NT2/D1 (cell line): ENCODE results near the gene GGTA1.
A peak's percentile ranks its signal among the peaks of the same experiment; 100 is the strongest.

ENCODE experiments used
- DNase-seq: peaks from one replicate; pipeline ENCODE4 v3.0.0-alpha.2; 2011; ENCODE audit warnings: low read depth, low spot score
- H3K27me3 ChIP-seq: 2 replicates; pipeline ENCODE4 v1.6.0; 2011; ENCODE audit warnings: mild to moderate bottlenecking; ENCODE audit not compliant: insufficient read length, insufficient read depth
- H3K36me3 ChIP-seq: 2 replicates; pipeline ENCODE4 v1.6.1; 2011; ENCODE audit warnings: mild to moderate bottlenecking, low read length, mixed read lengths; ENCODE audit not compliant: insufficient read depth, insufficient read length
- H3K4me1 ChIP-seq: 2 replicates; pipeline ENCODE4 v1.5.1; 2011; ENCODE audit not compliant: insufficient read depth, insufficient read length
- H3K4me3 ChIP-seq: 2 replicates; pipeline ENCODE4 v1.5.1; 2011; ENCODE audit warnings: low read depth; ENCODE audit not compliant: insufficient read length
- H3K9ac ChIP-seq: 2 replicates; pipeline ENCODE4 v1.6.0; 2011; ENCODE audit warnings: low read depth; ENCODE audit not compliant: insufficient read length
- H3K9me3 ChIP-seq: 2 replicates; pipeline ENCODE4 v1.5.1; 2011; ENCODE audit warnings: mild to moderate bottlenecking, low read length; ENCODE audit not compliant: insufficient read depth
- SUZ12 ChIP-seq: IDR thresholded peaks from 2 replicates; pipeline ENCODE4 v1.6.1; 2011; ENCODE audit not compliant: insufficient read length, insufficient read depth; ENCODE audit errors: extremely low read depth
- YY1 ChIP-seq: IDR thresholded peaks from 2 replicates; pipeline ENCODE4 v1.6.1; 2011; ENCODE audit not compliant: insufficient read length, insufficient read depth
- ZNF274 ChIP-seq: IDR thresholded peaks from 2 replicates; pipeline ENCODE4 v1.6.1; 2011; ENCODE audit warnings: mild to moderate bottlenecking, low read depth, low read length

Gene GGTA1

DNA sequence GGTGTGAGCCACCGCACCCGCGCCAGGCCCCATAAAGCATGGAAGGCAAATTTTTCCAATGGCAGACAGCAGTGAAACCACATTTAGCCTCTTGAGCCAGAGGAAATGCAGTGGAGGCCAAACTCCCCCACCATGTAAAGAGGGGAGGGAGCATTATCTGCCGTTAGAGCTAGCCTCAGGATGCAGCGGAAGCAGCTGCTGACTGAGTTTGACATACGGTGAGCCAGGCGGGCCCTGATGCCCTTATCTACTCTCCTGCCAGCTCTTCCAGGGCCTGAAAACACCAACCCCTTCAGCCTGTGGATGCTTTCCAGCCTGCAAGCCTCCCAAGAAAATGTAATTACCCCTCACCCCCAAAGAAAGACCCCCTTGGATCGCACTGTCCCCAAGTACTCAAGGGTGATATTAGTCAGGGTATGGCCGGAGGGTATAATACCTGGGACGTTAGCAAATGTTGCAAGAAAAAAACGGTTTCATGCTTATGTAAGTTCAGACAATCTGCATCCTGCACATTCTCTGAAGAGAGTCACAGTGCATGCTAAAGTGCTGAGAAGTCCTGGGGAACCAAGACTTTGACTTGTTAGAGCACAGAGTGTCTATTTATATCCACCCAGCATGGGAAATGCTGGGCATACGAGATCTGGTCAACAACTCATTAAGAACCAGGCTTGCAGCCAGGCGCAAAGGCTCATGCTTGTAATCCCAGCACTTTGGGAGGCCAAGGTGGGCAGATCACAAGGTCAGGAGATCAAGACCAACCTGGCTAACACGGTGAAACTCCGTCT, 11.3 kb upstream of the GGTA1 start:
- DNase-seq = no peak
- Histone ChIP-seq H3K27me3 (no peaks in the 10 kb centered on the region), H3K36me3 (no peaks in the 10 kb centered on the region), H3K9ac (no peak overlapping the region), H3K4me3 (no peak overlapping the region), H3K4me1 (peaks cover 4% of the 10 kb centered on the region), H3K9me3 (peaks cover 6% of the 10 kb centered on the region; the same call in 1 of the 2 replicates)
- no peak for TF ChIP-seq YY1
- TF ChIP-seq ZNF274 = no peak
- no peak for TF ChIP-seq SUZ12

DNA sequence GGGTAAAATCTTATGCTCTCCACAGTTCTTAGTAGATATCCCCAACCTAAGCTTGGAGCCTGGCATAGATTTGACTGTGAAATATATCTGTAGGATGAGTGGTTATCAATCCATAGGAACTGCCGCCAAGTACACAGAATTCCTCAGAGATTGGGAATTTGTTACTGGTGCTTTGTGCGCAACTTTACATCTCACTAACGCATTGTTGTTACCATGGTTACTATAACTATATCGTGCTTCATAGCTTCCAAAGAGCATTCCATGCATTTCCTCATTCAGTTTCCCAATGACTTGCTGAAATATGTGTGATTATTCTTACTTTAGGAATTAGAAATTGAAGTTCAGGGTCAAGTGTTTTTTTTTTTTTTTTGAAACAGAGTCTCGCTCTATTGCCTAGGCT, 9.5 kb upstream of the GGTA1 start:
- Histone ChIP-seq H3K27me3 (no peaks in the 10 kb centered on the region), H3K36me3 (no peaks in the 10 kb centered on the region), H3K9ac (no peak overlapping the region), H3K9me3 (peaks cover 6% of the 10 kb centered on the region; the same call in 1 of the 2 replicates), H3K4me1 (peaks cover 10% of the 10 kb centered on the region), H3K4me3 (no peak overlapping the region)
- TF ChIP-seq SUZ12 (no peak), ZNF274 (no peak), YY1 (no peak)
- no peak for DNase-seq

- DNase-seq = no peak
- no peak for TF ChIP-seq YY1
- TF ChIP-seq SUZ12 = no peak
- TF ChIP-seq ZNF274 = no peak
- peaks cover 11% of the 10 kb centered on the region for H3K4me1 ChIP-seq
Measured at GRCh38 chr9:121508415-121508814, 8.8 kb upstream of the GGTA1 start.

GRCh38 chr9:121505903-121506735, 6.5 kb upstream of the GGTA1 start:
- Histone ChIP-seq H3K9ac (no peak overlapping the region), H3K4me1 (peaks cover 19% of the 10 kb centered on the region), H3K27me3 (peaks cover 7% of the 10 kb centered on the region), H3K36me3 (no peaks in the 10 kb centered on the region), H3K9me3 (peaks cover 6% of the 10 kb centered on the region; the same call in 1 of the 2 replicates), H3K4me3 (no peak overlapping the region)
- no peak for TF ChIP-seq SUZ12
- TF ChIP-seq ZNF274 = no peak
- no peak for TF ChIP-seq YY1
- no peak for DNase-seq

More at GRCh38 chr9:121508415-121508814, 8.8 kb upstream of the GGTA1 start:
- no peaks in the 10 kb centered on the region for H3K36me3 ChIP-seq
- H3K4me3 ChIP-seq = no peak overlapping the region
- peaks cover 6% of the 10 kb centered on the region; the same call in 1 of the 2 replicates for H3K9me3 ChIP-seq
- no peak overlapping the region for H3K9ac ChIP-seq
- no peaks in the 10 kb centered on the region for H3K27me3 ChIP-seq

GRCh38 chr9:121503444-121503843, 3.8 kb upstream of the GGTA1 start:
- H3K36me3 ChIP-seq = no peaks in the 10 kb centered on the region
- H3K4me1 ChIP-seq = peaks cover 22% of the 10 kb centered on the region
- H3K4me3 ChIP-seq = no peak overlapping the region
- TF ChIP-seq YY1 = no peak
- no peak for TF ChIP-seq SUZ12
- TF ChIP-seq ZNF274 = no peak
- peaks cover 33% of the 10 kb centered on the region for H3K27me3 ChIP-seq
- H3K9me3 ChIP-seq = no peaks in the 10 kb centered on the region
- DNase-seq = no peak
- no peak overlapping the region for H3K9ac ChIP-seq

DNA sequence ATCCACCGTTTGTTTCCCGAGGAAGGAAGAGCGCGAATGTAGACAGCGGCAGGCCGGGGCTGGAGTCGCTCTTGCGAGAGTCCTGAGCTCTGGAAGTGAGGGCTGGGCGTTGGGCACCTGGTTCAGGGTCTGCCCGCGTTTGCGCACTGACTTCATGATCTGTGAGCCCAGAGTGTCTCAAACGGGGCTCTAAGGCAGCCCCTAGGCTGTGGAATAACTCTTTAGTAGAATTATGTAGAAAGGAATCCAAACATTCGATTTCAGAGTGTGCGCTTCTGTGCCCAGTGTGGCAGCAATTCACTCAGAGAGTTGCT, 478 bp upstream of the GGTA1 start:
- TF ChIP-seq SUZ12 (no peak), ZNF274 (no peak), YY1 (no peak)
- H3K9ac ChIP-seq = peak overlapping the region; percentile 84
- H3K36me3 ChIP-seq = no peaks in the 10 kb centered on the region
- peaks cover 18% of the 10 kb centered on the region for H3K4me1 ChIP-seq
- peaks cover 49% of the 10 kb centered on the region for H3K27me3 ChIP-seq
- no peak for DNase-seq
- H3K4me3 ChIP-seq = peak overlapping the region; percentile 43
- peaks cover 7% of the 10 kb centered on the region; the same call in 1 of the 2 replicates for H3K9me3 ChIP-seq

DNA sequence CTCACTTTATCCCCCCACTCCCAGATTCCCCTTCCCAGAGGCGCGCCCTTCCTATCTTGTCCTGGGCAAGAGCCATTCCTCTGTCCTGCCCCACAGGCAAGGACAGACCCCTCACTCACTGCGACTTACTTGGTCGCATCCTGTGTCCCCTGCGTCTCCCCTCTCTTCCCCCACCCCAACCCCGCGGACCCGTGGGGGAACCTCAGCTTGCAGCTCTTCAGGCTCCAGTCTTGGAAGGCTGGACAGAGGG, 542 bp downstream of the GGTA1 start:
- peaks cover 15% of the 10 kb centered on the region for H3K4me1 ChIP-seq
- DNase-seq = no peak
- H3K27me3 ChIP-seq = peaks cover 49% of the 10 kb centered on the region
- peak overlapping the region; percentile 84 for H3K9ac ChIP-seq
- H3K9me3 ChIP-seq = peaks cover 7% of the 10 kb centered on the region; the same call in 1 of the 2 replicates
- no peaks in the 10 kb centered on the region for H3K36me3 ChIP-seq
- TF ChIP-seq SUZ12 (peak; percentile 55), ZNF274 (no peak), YY1 (no peak)
- peak overlapping the region; percentile 43 for H3K4me3 ChIP-seq
